ENCODE data around the gene PDCD2L. TPM values are rescaled to one million over a fixed set of nuclear protein-coding genes. Genes with fewer than 3 reads are reported as not detected.

Gene PDCD2L
- total and polyA plus RNA-seq, 10 donors = 5.2 to 19.7 (median 12.0) TPM

DNA sequence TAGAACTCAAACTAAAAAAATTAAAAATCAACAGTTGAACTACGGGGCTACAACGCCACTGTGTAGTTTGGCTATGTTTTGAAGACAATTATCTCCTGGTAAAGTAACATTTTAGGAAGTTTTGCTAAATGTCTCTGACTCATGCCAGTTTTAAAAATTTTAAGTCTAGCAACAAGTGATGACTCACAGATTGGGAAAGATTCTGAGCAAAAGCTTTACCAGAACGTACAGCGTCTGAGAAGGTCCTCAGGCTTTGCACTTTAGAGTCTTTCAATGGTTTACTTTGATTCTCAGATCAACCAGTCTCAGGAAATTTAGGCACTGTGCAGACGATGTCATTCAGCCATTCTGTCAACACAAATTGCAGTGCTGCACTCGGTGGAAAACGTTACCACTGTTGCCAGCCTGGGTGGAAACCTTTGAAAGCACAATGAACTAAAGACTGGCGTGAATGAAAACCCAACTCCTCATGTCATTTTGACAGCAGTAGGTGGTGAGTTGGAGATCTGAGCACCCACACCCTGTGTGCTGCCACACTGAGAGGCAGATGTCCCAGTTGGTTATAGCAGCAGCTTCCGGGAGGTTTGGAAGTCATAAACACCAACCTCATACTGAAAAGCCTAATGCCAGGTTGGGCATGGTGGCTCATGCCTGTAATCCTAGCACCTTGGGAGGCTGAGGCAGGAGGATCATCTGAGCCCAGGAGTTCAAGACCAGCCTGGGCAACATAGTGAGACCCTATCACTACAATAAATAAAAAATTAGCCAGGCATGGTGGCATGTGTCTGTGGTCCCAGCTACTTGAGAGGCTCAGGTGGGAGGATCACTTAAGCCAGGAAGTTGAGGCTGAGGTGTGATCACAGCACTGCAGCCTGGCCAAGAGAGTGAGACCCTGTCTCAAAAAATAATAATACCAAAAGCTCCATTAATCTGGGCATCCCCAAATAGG is 71.1 kb downstream of the PDCD2L start:
- 57 to 73% (median 64%) methylated on average over 8 to 9 of the region's 9 CpGs for WGBS, 5 donors
- Histone ChIP-seq H3K4me3 (no peak overlapping the region), H3K27ac (peak overlapping the region in 1 of 8 donors; percentile 30), H3K9me3 (no peaks in the 10 kb centered on the region), H3K36me3 (peaks cover 0 to 38% (median 24%) of the 10 kb centered on the region in 6 donors), H3K27me3 (replicated peaks in 1 of 7) (peaks cover 0 to 5% (median 0%) of the 10 kb centered on the region in 7 donors), H3K4me1 (peaks cover 0 to 10% (median 0%) of the 10 kb centered on the region in 6 donors)
- TF ChIP-seq, protein P1, sequence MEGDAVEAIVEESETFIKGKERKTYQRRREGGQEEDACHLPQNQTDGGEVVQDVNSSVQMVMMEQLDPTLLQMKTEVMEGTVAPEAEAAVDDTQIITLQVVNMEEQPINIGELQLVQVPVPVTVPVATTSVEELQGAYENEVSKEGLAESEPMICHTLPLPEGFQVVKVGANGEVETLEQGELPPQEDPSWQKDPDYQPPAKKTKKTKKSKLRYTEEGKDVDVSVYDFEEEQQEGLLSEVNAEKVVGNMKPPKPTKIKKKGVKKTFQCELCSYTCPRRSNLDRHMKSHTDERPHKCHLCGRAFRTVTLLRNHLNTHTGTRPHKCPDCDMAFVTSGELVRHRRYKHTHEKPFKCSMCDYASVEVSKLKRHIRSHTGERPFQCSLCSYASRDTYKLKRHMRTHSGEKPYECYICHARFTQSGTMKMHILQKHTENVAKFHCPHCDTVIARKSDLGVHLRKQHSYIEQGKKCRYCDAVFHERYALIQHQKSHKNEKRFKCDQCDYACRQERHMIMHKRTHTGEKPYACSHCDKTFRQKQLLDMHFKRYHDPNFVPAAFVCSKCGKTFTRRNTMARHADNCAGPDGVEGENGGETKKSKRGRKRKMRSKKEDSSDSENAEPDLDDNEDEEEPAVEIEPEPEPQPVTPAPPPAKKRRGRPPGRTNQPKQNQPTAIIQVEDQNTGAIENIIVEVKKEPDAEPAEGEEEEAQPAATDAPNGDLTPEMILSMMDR (IDR thresholded peaks at IDR 0.05 in 8 of 11, conservative IDR thresholded peaks at IDR 0.05 in 3 of 11) = no peak
- no peak for DNase-seq
- intact Hi-C loops (cut with DNase I; ENCODE audit: low total_unique reads) = no loop called here

Other genes starting within 250 kb of the PDCD2L start
- gene LSM14A, start 231.9 kb upstream of the PDCD2L start, total RNA-seq = 100 to 1,000 TPM; 116 to 187 (median 134) TPM
- gene LSM14A, start 231.9 kb upstream of the PDCD2L start, polyA plus RNA-seq = 10 to 100 TPM; 46.8 to 78.2 (median 59.7) TPM
- 10 to 100 TPM; 32.5 to 70.6 (median 48.1) TPM for gene GARRE1, start 149.8 kb upstream of the PDCD2L start, total RNA-seq
- gene GARRE1, start 149.8 kb upstream of the PDCD2L start, polyA plus RNA-seq = 10 to 100 TPM in 1 of 3 donors, 1 to 10 TPM in 2; 6.2 to 15.5 (median 8.5) TPM
- 100 to 1,000 TPM in 6 of 7 donors, 10 to 100 TPM in 1; 96.6 to 257 (median 171) TPM for gene GPI, start 39.2 kb upstream of the PDCD2L start, total RNA-seq
- gene GPI, start 39.2 kb upstream of the PDCD2L start, polyA plus RNA-seq = 10 to 100 TPM; 57.5 to 76.9 (median 63.7) TPM
- gene UBA2, start 24.0 kb downstream of the PDCD2L start, total RNA-seq = 10 to 100 TPM; 55.2 to 71.9 (median 63.0) TPM
- gene UBA2, start 24.0 kb downstream of the PDCD2L start, polyA plus RNA-seq = 10 to 100 TPM; 44.6 to 67.5 (median 62.2) TPM
- gene WTIP, start 77.4 kb downstream of the PDCD2L start, total RNA-seq = 10 to 100 TPM in 3 of 7 donors, 1 to 10 TPM in 4; 3.1 to 14.1 (median 8.9) TPM
- gene WTIP, start 77.4 kb downstream of the PDCD2L start, polyA plus RNA-seq = 1 to 10 TPM in 2 of 3 donors, under 1 TPM in 1; 0.78 to 3.8 (median 2.6) TPM

All from spleen (tissue), 11 donors.